HG02678 (cell line): ENCODE data around the gene SLCO4A1.

Experiments used
- ATAC-seq: cut with Tn5 transposase; IDR thresholded peaks from one replicate; pipeline ENCODE4 v1.9.1; 2021; ENCODE audit warnings: mild to moderate bottlenecking, moderate library complexity; ENCODE audit not compliant: unreplicated experiment

The SLCO4A1 gene

GRCh38 chr20:62710221-62710885 lies 68.0 kb downstream of the SLCO4A1 start:
- ATAC-seq = no peak

GRCh38 chr20:62710886-62711702 lies 68.8 kb downstream of the SLCO4A1 start:
- ATAC-seq = no peak

- ATAC-seq = no peak
Measured at GRCh38 chr20:62711703-62712101, 69.4 kb downstream of the SLCO4A1 start.

- no peak for ATAC-seq
Measured at GRCh38 chr20:62712606-62713005, 70.3 kb downstream of the SLCO4A1 start.

- no peak for ATAC-seq
Measured at GRCh38 chr20:62714006-62714405, 71.7 kb downstream of the SLCO4A1 start.

- no peak for ATAC-seq
Measured at GRCh38 chr20:62714799-62715198, 72.5 kb downstream of the SLCO4A1 start.

GRCh38 chr20:62715201-62715600 lies 72.9 kb downstream of the SLCO4A1 start:
- no peak for ATAC-seq

- no peak for ATAC-seq
Measured at GRCh38 chr20:62716198-62716940, 74.1 kb downstream of the SLCO4A1 start.

- no peak for ATAC-seq
Measured at GRCh38 chr20:62716941-62717310, 74.6 kb downstream of the SLCO4A1 start.

- no peak for ATAC-seq
Measured at GRCh38 chr20:62717933-62718332, 75.6 kb downstream of the SLCO4A1 start.

- ATAC-seq = no peak
Measured at GRCh38 chr20:62718546-62718945, 76.2 kb downstream of the SLCO4A1 start.

GRCh38 chr20:62719250-62719935 lies 77.1 kb downstream of the SLCO4A1 start:
- ATAC-seq = no peak
